Nucleus accumbens (tissue), 56 donors: ENCODE measurements around the gene NPEPPS.

Source experiments
- DNase-seq, 56 donors: peaks; one replicate each; lab custom pipeline; 2025; lab: John Stamatoyannopoulos, UW

NPEPPS gene

DNA sequence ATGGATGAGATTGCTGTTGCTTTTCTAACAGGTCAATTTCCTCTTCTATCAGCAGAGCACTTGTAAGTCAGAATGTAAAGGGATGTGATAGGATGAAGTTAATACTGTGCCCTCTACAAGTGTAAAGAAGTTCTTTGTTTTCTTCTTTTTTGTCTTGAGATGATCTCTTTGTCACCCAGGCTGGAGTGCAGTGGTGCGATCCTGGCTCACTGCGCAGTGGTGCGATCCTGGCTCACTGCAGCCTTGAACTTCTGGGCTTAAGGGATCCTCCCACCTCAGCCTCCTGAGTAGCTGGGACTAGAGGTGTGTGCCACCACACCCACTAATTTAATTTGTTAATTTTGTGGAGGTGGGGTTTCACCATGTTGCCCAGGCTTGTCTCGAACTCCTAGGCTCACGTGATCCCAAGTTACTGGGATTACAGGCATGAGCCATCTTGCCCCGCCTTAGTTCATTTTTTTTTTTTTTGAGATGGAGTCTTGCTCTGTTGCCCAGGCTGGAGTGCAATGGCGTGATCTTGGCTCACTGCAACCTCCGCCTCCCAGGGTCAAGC is 97.2 kb downstream of the NPEPPS start:
- no peak for DNase-seq

DNA sequence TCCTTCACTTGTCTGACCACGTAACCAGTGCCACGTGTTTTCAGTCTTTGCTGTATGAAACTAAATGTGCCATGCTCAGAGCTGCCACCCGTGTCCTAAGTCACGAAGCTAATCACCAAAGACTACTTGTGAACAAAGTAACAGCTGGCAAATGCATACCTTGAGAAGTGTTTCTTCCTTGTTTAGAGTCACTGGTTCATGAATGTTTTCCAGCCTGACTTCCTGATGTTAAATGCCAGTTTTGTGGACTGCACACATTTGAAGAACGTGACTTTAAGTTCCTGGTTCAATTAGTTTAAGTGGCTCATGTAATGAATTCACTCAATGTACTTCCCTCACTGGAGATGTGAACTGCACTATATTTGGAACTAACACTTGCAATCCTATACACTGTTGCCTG is 98.9 kb downstream of the NPEPPS start:
- no peak for DNase-seq

DNA sequence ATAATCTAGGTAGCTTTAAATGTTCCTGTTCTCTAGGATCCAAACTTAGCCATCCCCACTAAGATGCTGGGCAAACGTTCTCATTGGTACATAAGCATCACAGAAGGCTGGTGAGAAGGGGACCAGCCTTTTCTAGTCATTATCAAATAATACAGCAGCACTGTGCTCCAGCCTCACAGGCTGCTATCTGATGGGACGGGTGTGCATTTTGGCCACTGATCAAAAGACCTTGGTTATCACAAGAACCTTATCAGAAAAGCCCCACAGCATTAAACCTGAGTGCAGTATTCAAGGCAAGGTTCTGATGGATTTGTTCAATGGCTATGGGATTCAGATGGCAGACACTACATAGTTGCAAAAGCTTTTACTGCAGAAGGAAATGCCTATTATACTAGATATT is 99.7 kb downstream of the NPEPPS start:
- DNase-seq = no peak

DNA sequence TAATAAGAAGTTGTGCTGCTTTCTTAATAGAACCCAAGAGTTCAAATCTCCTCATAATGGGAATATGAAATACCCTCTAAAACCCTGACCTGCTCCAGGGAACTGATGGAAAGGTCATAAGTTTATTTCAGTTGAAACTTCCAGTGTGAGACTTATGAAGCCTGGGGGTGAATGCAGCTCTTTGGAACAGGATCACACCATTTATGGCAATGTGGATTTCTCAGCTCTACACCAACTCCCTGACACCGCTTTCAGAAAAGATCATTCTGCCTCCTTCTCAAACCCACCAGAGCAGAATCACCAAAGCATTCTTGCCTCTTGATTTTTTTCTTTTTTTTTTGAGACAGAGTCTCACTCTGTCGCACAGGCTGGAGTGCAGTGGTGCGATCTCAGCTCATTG is 102.1 kb downstream of the NPEPPS start:
- DNase-seq = peak in 1 of 56 donors; percentile 18

DNA sequence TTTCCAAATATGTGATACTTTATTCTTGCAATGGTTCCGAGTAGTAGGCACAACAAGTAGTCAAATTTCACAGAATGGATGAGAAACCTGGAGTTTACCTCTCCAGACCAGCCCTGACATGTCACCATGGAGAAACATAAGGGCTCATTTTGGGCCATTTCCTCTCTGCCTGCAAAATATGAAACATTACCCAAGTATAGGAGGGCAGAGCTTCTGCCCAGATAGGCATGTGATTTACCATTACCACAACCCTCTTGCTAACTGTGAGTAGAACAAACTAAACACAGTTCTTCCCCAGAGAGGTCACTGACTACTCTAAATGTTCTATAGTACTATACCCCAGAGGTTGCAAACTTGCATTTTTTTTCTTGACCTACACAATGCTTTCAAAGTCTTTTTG is 103.1 kb downstream of the NPEPPS start:
- DNase-seq = no peak

DNA sequence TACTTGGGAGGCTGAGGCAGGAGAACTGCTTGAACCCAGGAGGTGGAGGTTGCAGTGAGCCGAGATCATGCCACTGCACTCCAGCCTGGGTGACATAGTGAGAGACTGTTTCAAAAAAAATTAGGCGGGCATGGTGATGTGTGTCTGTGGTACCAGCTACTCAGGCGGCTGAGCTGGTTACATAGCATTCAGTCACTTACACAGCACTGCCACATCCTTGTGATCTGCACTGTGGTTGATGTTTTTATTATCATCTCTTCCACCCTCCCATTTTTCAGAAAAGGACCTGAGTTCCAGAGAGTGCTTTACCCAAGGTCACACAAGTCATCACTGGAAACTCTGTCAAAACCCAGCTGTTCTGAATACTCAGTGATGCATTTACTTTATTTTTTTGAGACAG is 104.0 kb downstream of the NPEPPS start:
- DNase-seq = no peak

DNA sequence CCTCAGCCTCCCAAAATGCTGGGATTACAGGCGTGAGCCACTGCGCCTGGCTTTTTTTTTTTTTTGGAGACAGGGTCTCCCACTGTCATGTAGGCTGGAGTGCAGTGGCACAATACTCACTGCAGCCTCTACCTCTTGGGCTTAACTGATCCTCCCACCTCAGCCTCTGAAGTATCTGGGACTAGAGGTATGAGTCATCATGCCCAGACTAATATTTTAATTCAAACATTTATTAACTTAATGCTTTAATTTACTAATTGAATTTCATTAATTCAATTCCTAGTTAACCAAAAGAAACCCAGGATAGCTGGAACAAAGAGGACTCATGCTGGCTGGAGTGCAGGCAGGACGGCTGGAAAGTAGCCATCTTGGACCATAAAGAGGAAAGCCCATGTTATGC is 104.8 kb downstream of the NPEPPS start:
- no peak for DNase-seq

DNA sequence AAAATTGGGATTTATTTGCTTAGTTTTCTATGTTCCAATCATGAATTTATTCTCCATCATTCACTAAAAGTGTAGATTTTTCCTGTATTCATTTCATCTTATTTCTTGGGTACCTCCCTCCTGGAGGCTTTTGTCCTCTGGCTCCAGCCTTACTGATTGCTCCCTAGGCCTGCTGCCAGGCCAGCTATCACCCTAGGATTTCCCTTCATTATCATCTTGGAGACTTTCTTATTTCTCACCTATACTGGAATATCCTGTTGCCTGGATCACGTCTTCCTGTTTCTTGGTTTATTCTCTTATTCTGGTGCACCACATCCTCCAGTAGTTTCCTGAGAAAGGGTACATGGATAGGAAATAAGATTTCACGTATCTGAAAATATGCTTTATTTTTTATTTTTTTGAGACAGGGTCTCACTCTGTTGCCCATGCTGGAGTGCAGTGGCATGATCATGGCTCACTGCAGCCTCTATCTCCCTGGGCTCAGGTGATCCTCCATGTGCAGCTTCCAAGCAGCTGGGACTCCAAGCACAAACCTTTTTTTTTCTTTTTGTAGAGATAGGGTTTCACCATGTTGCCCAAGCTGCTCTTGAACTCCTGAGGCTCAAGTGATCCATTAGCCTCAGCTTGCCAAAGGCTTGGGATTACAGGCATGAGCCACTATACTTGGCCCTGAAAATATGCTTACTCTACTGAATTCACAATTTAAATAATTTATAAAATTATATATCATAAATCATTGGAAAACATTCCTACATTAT is 105.5 kb downstream of the NPEPPS start:
- no peak for DNase-seq

DNA sequence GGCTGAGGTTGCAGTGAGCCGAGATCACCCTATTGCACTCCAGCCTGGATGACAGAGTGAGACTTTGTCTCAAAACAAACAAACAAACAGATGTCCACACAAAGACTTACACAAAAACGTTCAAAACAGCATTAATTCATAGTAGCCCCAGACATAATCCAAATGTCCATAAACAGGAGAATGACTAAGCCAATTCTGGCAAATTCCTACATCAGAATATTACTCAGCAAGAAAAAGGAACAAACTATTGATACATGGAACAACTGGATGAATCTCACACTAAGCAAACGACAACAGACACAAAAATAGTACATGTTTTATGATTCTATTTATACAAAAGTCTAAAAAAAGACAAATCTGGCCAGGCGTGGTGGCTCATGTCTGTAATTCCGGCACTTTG is 108.0 kb downstream of the NPEPPS start:
- DNase-seq = no peak

DNA sequence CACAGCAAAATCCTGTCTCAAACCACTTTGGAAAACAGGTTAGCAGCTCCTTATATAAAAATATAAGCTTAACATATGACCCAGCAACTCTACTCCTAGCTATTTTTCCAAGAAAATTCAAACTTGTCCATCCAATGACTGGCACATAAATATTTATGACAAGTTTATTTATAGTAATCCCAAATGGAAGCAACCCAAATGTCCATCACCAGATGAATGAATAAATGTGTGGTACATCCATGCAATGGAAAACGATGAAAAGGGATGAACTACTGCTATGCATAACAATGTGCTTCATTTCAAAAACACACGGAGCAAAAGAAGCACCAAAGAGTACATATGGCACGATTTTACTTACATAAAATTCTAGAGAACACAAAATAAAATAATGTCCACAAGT is 109.2 kb downstream of the NPEPPS start:
- DNase-seq = no peak

DNA sequence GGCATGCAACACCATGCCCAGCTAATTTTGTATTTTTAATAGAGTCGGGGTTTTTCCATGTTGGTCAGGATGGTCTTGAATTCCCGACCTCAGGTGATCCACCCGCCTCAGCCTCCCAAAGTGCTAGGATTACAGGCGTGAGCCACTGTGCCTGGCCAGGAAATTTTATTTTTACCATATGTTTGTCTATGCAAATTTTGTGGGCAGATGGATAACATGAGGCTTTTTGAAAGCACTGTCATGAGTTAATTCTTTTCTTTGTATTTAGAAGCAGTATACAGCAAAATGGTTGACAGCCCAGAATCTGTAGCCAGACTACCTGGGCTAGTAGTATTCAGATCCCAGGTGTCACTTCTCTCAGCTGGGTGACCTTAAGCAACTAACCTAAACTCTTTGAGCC is 110.3 kb downstream of the NPEPPS start:
- no peak for DNase-seq

DNA sequence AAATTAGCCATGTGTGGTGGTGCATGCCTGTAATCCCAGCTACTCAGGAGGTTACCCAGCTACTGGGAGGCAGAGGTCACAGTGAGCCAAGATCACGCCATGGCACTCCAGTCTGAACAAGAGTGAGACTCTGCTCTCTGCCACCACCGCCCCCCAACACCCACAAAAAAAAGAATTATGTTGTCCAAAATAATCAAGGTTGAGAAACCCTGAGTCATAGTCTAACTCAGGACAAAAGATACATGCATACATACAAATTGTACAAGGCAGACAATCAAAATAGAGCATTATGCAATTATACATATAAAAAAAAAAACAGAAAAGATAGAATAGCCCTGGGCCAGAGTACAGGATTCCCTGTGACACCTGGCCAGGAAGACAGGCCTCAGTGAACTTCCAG is 112.2 kb downstream of the NPEPPS start:
- DNase-seq = no peak

DNA sequence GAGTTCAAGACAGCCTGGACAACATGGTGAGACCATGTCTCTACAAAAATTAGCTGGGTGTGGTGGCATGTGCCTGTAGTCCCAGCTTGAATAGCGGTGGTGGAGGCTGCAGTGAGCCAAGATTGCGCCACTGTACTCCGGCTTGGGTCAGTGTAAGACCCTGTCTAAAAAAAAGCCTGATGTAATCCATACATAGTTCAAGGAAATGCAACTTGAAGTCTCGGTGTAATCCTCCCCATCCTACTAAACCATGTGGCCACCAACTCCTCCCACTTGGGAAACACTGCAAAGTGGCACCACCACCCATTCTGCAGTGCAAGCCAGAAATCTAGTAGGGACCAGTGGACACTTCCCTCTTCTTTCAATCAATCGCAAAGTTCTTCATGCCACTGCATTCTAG is 113.4 kb downstream of the NPEPPS start:
- DNase-seq = no peak

DNA sequence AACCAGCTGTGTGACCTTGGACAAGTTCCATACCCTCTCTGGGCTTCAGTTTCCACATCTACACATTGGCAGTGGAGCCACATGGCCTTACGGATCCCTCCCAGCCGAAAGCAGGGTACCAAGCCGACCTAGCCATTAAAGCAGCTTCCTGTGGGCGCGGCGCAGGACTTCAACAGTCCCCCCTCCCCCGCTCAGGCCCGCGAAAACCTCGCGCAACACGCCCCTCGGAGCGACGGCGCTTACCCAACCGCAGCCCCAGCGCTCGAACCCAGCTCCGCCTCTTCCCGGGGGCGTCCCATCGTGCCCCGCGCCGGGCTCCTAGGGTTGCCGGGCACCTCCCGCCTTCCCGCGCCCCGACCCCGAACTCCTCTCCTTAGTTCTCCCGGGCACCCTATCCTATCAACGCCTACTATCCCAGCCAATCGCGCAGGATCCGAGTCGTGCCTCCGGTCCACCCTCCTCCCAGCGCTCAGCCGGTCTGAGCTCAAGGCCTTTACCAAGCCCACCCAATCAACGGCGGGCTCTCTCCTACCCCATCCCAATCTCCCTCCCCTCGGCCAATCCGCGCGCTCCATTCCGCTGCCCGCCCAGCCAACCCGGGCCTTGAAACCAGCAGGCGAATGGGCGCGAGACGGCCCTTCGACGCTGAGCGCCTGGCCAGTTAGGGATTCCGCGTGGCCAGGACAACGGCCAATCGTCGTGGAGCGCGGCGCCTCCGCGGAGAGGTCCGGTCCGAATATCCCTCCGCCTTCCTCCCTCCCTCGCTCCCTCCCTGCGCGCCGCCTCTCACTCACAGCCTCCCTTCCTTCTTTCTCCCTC is 118.5 kb downstream of the NPEPPS start, which contains the start of gene KPNB1:
Gene KPNB1 (plus strand): TSS at position 767 of the 819 bp plus-strand sequence. CDS start 326 bp downstream, outside the sequence.
- DNase-seq = peak; percentile 90 to 100 (median 99)

DNA sequence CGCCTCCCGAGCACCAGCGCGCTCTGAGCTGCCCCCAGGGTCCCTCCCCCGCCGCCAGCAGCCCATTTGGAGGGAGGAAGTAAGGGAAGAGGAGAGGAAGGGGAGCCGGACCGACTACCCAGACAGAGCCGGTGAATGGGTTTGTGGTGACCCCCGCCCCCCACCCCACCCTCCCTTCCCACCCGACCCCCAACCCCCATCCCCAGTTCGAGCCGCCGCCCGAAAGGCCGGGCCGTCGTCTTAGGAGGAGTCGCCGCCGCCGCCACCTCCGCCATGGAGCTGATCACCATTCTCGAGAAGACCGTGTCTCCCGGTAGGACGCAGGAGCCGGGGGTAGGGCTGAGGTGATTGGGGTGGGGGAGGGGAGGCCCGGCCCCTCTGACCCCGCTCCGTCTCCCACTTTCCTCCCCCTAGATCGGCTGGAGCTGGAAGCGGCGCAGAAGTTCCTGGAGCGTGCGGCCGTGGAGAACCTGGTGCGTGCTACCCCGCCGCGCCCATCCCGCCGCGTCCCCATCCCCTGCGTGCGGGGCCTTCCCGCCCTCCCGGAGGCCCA is 119.1 kb downstream of the NPEPPS start:
- peak in 11 of 56 donors; percentile 26 to 91 (median 68) for DNase-seq

DNA sequence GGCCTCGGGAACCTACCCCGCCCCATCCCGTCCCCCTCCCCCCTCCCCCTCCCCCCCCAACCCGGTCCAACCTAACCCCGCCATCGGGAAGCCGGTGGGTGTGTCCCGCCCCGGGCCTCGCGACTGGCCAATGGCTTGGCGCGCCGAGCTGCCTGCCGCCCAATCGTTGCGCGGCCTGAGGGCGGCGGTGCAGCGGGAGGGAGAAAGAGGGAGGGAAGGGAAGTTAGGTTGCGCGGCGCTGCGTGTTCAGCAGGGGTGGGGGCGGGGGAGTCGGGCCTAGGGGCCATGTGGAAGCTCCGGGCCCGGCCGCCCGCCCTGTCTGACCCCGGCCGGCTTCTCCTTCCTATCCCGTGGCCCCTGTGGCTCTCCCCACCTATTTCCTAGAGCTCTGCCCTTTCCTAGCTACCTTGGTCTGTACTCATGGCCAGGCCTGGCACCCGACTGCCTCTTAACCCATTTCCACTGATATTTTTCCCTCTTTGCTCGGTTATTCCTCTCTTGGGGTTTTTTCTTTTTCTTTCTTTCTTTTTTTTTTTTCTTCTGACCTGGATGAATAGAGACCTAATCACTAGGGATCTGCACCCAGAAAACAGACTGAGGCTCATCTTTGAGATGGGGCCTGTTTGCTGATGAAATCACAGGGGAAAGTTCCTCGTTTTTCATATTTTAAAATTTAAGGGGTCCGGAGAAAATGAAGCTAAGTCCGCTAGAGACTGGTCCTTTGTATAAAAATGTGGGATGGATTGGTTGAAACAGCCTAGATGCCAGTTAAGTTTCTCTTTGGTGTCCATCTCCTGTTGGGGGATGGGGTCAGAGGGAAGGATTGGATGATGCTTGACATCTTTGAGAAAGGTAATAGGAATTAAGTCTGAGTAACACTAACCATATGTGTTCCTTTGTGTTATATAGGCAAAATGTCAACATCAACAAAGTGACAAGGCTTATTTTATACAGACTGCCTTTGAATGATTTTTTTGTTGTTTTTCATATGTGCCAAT is 119.9 kb downstream of the NPEPPS start:
- DNase-seq = peak; percentile 63 to 96 (median 91)

DNA sequence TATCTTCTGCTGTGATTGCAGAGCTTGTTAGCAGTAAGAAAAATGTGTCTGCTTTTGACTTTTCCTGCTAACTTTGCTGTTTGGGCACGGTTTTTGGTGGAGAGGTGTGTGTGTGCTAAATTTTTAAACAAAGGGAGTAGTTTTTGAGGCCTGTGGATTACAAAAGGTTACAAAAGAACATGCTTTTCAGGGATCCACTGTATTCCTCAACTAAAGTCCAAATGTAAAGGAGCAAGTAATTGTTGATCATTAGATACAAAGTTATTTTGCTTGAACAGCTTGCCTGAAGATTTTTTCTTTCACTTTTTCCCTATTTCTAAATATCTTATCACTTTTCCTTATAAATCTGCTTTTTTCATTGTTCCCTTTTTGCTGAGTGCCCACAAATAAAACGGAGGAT is 120.8 kb downstream of the NPEPPS start:
- DNase-seq = no peak

DNA sequence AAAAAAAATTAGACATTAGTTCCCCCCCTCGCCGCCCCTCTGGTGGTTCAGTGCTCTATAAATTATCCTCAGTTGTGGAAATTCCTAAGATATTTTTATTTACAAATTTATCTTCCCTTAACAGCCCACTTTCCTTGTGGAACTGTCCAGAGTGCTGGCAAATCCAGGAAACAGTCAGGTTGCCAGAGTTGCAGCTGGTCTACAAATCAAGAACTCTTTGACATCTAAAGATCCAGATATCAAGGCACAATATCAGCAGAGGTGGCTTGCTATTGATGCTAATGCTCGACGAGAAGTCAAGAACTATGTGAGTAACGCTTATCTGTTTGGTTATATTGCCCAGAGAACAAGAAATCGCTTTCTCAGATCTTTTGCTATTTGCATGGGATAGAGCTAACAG is 121.7 kb downstream of the NPEPPS start:
- DNase-seq = no peak

DNA sequence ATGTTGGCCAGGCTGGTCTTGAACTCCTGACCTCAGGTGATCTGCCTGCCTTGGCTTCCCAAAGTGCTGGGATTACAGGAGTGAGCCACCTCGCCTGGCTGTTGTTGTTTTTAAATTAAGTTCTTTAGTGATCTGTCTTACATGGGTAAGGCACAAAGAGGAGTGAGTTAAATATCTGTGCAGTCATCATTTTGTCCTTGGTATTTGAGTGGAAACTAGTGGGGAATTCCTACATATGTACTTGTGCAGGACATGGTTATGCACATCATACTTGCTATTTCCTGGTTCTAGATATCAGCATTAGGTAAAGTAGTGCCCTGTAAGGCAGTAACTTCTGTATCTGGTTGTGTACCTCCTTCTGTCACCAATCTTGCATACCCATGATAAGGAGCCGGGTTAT is 122.5 kb downstream of the NPEPPS start:
- no peak for DNase-seq

DNA sequence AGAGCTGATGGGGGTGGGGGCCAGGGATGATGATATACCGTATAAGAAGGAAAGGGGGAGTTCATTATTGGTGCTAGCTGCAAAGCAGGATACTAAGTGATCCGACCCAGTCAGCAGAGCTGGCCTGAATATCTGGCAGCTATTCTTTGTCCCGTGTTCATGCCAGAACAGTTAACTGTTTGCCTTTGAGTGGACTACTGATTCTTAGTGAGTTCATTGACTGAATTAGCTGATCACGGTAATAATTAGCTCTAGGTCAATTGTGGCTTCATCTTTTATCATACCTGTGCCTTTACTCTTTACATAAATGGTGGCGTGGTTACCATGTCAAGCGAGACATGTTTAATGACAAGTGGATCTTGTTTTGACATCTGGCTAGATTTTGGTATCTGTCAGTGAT is 124.1 kb downstream of the NPEPPS start:
- peak in 2 of 56 donors; percentile 0 to 9 for DNase-seq
